Ovary (tissue), 9 donors: ENCODE results near the gene SLC3A2. TPM values are rescaled to one million over a fixed set of nuclear protein-coding genes. Genes with fewer than 3 reads are reported as not detected.
"Not testable (repeated sequence)": the region's sequence is repeated elsewhere in the genome, so short reads cannot be mapped to it uniquely, and the experiment has no call there.

Source experiments
- DNase-seq, 5 donors: peaks; one replicate each; pipeline ENCODE4 v3.0.0-alpha.2; 2019 to 2020
- H3K27ac ChIP-seq, 2 donors: fragments of 200-600 bp; one replicate each; pipeline versions ENCODE4 v1.5.1 to v1.8.0; 2019 to 2022
- H3K27me3 ChIP-seq: fragments of 200-600 bp; one replicate; pipeline ENCODE4 v1.8.0; 2022
- H3K36me3 ChIP-seq: fragments of 200-600 bp; sonication (generic); one replicate; pipeline ENCODE4 v1.5.1; 2019
- H3K4me1 ChIP-seq: one replicate; pipeline ENCODE4 v1.8.1; 2013; ENCODE audit warnings: mild to moderate bottlenecking, moderate library complexity; ENCODE audit not compliant: insufficient read depth
- H3K4me3 ChIP-seq: fragments of 200-600 bp; sonication (generic); one replicate; pipeline ENCODE4 v1.5.1; 2017
- H3K9me3 ChIP-seq, 2 donors: fragments of 200-600 bp in 1 of 2; sonication (generic) in 1 of 2; one replicate each; pipeline versions ENCODE4 v1.5.1 to v1.8.1; 2013 to 2019; ENCODE audit warnings: mild to moderate bottlenecking in 1 of 2, moderate library complexity in 1 of 2
- EP300 ChIP-seq: sonication (generic); formaldehyde crosslinking; IDR thresholded peaks from one replicate; pipeline ENCODE4 v1.6.1; 2017; ENCODE audit warnings: antibody characterized with exemption
- POLR2A ChIP-seq: fragments of 450-650 bp; IDR thresholded peaks from one replicate; pipeline ENCODE4 v1.6.1; 2017; ENCODE audit warnings: antibody characterized with exemption, mild to moderate bottlenecking, moderate library complexity
- WGBS, 3 donors: extraction: QIAGEN DNeasy Blood & Tissue Kit in 1 of 3; methylation state at CpG; one replicate each; pipeline versions ENCODE4 v1.1.5 to v1.1.7; 2013 to 2017; 5-methylcytosine and 5-hydroxymethylcytosine counted together
- intact Hi-C, 4 donors: fragments of 100-400 bp; cut with DNase I; formaldehyde crosslinking; loops; one replicate each; pipeline versions ENCODE4 v1.11.0 to v1.15.1; 2022 to 2023
- polyA plus RNA-seq, 2 donors: library from polyadenylated mRNA; stranded (reverse); fragments of 200-250 nt in 1 of 2; fragments of 350-450 nt in 1 of 2; fragmentation: Illumina TruSeq in 1 of 2; extraction: RNeasy Lipid Tissue Mini Kit (QIAGEN cat#74804) in 1 of 2; gene quantifications; one replicate each; pipeline ENCODE4 v1.2.3, GENCODE V29; 2013 to 2014
- total RNA-seq, 7 donors: library from RNA; depleted of rRNA in 2 of 7; stranded (reverse); fragments of >200 nt in 2 of 7; fragmentation: NEBNext Ultra II Directional in 3 of 7; extraction: Animal tissue kit (Norgen Biotek cat#: 25700) in 3 of 7; gene quantifications; one replicate each; pipeline versions ENCODE4 v1.1.0 to v1.2.4, GENCODE V29; 2016 to 2023
- TF ChIP-seq, protein P1 (sequence below), 3 donors: fragments of 450-650 bp in 2 of 3; fragments of 200-600 bp in 1 of 3; IDR thresholded peaks; one replicate each; pipeline versions ENCODE4 v1.5.1 to v1.8.0; 2016 to 2022; ENCODE audit warnings: antibody characterized with exemption in 3 of 3, mild to moderate bottlenecking in 1 of 3
- donor health status: DM: no; HTN: no; CAD: no; lungs with moderate emphysema.
- donor health status: DM: no; HTN: no; CAD: no.
- donor health status: Bipolar disorder and iron deficiency.
- donor health status: DM: yes; HTN: yes; CAD: no.
- donor health status: DM: no; HTN: no; CAD: no.
- donor health status: DM: yes; HTN: yes; CAD: no.

The SLC3A2 gene
- total and polyA plus RNA-seq, 9 donors, result 69.0 to 430 (median 97.7) TPM

- Histone ChIP-seq H3K27me3 (no peaks in the 10 kb centered on the region), H3K36me3 (no peaks in the 10 kb centered on the region), H3K4me3 (no peak overlapping the region), H3K9me3 (no peaks in the 10 kb centered on the region), H3K27ac (no peak overlapping the region), H3K4me1 (peaks cover 6% of the 10 kb centered on the region)
- WGBS, 3 donors, result 83 to 87% (median 84%) methylated on average over 7 of the region's 7 CpGs
- no peak for DNase-seq
- intact Hi-C loops, result loop anchor here in 1 of 4 donors (10.0 kb wide), 1 partner anchor 463 kb away; no protein-coding TSS in a partner anchor
- TF ChIP-seq, protein P1, sequence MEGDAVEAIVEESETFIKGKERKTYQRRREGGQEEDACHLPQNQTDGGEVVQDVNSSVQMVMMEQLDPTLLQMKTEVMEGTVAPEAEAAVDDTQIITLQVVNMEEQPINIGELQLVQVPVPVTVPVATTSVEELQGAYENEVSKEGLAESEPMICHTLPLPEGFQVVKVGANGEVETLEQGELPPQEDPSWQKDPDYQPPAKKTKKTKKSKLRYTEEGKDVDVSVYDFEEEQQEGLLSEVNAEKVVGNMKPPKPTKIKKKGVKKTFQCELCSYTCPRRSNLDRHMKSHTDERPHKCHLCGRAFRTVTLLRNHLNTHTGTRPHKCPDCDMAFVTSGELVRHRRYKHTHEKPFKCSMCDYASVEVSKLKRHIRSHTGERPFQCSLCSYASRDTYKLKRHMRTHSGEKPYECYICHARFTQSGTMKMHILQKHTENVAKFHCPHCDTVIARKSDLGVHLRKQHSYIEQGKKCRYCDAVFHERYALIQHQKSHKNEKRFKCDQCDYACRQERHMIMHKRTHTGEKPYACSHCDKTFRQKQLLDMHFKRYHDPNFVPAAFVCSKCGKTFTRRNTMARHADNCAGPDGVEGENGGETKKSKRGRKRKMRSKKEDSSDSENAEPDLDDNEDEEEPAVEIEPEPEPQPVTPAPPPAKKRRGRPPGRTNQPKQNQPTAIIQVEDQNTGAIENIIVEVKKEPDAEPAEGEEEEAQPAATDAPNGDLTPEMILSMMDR (IDR thresholded peaks at IDR 0.05), result no peak
- TF ChIP-seq EP300, result no peak
- no peak for TF ChIP-seq POLR2A
Observed at GRCh38 chr11:62858201-62858600, 22.5 kb upstream of the SLC3A2 start.

GRCh38 chr11:62859281-62859703 lies 21.4 kb upstream of the SLC3A2 start:
- not testable (repeated sequence) for H3K9me3 ChIP-seq, DNase-seq, H3K27ac ChIP-seq, H3K4me1 ChIP-seq, H3K27me3 ChIP-seq, H3K36me3 ChIP-seq, H3K4me3 ChIP-seq
- intact Hi-C loops, result loop anchor here in 1 of 4 donors (10.0 kb wide), 1 partner anchor 464 kb away; no protein-coding TSS in a partner anchor
- WGBS, 3 donors, result 89 to 94% (median 93%) methylated on average over 8 of the region's 8 CpGs

DNA sequence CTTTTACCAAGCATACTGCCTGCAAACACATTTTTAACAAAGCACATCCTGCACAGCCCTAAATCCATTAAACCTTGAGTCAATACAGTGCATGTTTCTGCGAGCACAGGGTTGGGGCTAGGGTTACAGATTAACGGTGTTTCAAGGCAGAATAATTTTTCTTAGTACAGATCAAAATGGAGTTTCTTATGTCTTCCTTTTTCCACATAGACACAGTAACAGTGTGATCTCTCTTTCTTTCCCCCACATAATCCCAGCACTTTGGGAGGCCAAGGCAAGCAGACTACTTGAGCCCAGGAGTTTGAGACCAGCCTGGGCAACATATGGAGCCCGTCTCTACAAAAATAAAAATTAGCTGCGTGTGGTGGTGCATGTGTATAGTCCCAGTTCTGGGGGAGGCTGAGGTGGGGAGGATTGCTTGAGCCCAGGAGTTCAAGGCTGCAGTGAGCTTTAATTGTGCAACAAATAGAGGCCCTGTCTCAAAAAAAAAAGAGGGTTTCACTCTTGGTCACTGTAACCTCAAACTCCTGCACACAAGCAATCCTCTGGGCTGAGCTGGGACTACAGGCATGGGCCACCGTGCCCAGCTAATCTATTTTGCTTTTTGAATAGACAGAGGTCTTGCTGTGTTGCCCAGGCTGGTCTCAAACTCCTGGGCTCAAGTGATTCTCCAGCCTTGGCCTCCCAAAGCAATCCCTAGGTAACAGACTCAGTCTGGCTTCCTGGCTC lies 19.7 kb upstream of the SLC3A2 start:
- Histone ChIP-seq H3K9me3 (no peaks in the 10 kb centered on the region), H3K27me3 (no peaks in the 10 kb centered on the region), H3K4me1 (no peaks in the 10 kb centered on the region), H3K27ac (no peak overlapping the region), H3K36me3 (no peaks in the 10 kb centered on the region), H3K4me3 (no peak overlapping the region)
- intact Hi-C loops, result loop anchor here in 3 of 4 donors (2.0 to 10.0 kb wide), 3 partner anchors 70 to 476 kb away; partner anchors contain the start of gene TMEM179B (in 2 of the 3)
- TF ChIP-seq EP300, result no peak
- TF ChIP-seq, protein P1 (IDR thresholded peaks at IDR 0.05), result no peak
- TF ChIP-seq POLR2A, result no peak
- no peak for DNase-seq
- WGBS, 3 donors, result 23 to 49% (median 25%) methylated on average over 5 of the region's 5 CpGs

GRCh38 chr11:62861564-62862192 lies 19.0 kb upstream of the SLC3A2 start:
- H3K9me3 ChIP-seq, H3K4me3 ChIP-seq, H3K27ac ChIP-seq, H3K36me3 ChIP-seq, H3K4me1 ChIP-seq, DNase-seq, H3K27me3 ChIP-seq: not testable (repeated sequence)
- 85 to 88% (median 88%) methylated on average over 16 of the region's 16 CpGs for WGBS, 3 donors
- intact Hi-C loops, result loop anchor here (2.0 to 10.0 kb wide), 4 partner anchors 71 to 477 kb away; partner anchors contain the start of gene TMEM179B (in 3 of the 4)

GRCh38 chr11:62863687-62864335 lies 16.9 kb upstream of the SLC3A2 start:
- H3K4me1 ChIP-seq, result no peaks in the 10 kb centered on the region
- intact Hi-C loops, result loop anchor here in 3 of 4 donors (2.0 to 10.0 kb wide), 3 partner anchors 77 to 479 kb away; partner anchors contain the start of gene TMEM179B (in 3 of the 3)
- no peak for DNase-seq

More at GRCh38 chr11:62863687-62864335, 16.9 kb upstream of the SLC3A2 start:
- TF ChIP-seq EP300, result no peak
- no peak for TF ChIP-seq POLR2A
- TF ChIP-seq, protein P1 (IDR thresholded peaks at IDR 0.05), result no peak
- H3K9me3 ChIP-seq, result no peaks in the 10 kb centered on the region
- H3K4me3 ChIP-seq, result no peak overlapping the region
- H3K27ac ChIP-seq, result no peak overlapping the region
- no peaks in the 10 kb centered on the region for H3K36me3 ChIP-seq
- WGBS, 3 donors, result 67 to 73% (median 69%) methylated on average over 4 of the region's 4 CpGs
- H3K27me3 ChIP-seq, result no peaks in the 10 kb centered on the region
